Islet of Langerhans (tissue), 1 donor: ENCODE data around the gene USP30.

Experiments used
- FAIRE-seq: peaks from one replicate; lab custom pipeline; 2011; peaks lifted over from hg19 to GRCh38; lab: Jason Lieb, UNC

The USP30 gene

DNA sequence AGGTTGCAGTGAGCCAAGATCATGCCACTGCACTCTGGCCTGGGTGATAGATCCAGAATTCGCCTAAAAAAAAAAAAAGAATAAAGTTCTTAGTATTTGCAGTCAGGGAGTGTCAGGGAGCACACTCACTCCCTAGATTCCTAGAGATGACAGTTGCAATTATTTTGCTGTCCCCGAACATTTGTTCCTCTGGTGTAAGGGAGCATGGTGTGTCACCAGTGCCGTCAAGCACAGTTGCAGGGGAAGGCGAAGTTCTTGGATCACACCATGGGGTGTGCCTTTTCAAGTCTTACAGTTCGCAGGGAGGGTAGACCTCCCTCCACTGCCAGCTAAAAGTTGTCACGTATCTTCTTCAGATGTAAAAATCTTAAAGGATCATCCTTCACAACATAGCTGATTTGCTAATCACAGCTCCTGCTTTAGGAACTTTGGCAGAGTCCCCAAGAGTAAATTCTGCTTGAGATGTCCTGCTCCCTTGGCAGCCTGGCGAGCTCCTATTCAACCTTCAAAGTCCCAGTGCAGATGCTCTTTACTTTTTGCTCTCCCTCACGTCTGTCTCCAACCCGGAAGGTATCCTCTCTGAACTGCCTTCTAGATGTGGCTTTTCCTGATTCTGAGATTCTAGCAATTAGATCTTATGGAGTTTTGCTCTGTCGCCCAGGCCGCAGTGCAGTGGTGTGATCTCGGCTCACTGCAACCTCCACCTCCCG, 75.3 kb downstream of the USP30 start:
- no peak for FAIRE-seq

DNA sequence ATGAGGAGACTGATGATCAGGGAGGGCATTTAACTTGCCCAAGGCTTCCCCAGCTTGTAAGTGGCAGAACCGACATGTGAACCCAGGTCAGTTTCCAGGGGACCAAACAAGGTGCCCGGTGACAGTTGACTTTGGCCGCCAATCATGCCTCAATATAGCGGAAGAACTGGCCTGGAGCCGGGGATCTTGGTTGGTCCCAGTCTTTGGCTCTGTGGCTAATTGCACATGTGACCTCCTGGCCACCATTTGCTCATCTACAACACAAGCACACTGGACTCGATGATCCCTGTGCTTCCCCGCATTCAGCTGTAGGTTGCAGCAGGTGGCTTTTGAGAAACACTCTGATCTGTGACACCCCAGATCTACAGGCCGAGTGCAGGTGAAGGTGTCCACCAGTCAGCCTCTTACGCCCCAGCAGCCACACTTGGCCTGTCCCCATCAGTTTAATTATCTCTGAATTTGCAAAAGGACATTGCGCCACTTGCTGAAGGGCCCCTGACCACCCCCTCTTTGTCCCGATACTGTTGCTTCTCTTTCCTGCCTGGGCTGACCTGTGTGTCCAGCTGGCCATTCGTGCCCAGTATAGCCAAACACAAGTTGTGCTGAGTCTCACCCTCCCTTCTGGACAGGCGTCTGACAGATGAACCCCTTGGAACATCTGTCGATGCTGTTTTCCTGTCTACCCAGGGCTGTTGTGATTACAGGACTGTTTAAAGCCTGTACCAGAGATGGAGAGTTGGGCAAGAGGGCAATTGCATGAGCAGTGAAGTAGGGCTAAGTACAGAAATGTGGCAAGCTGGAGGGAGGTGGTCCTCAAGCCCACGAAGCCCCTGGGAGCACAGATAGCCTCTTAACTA, 78.1 kb downstream of the USP30 start:
- peak; percentile 5 for FAIRE-seq

GRCh38 chr12:109131154-109132050, 79.0 kb downstream of the USP30 start:
- peak; percentile 41 for FAIRE-seq

DNA sequence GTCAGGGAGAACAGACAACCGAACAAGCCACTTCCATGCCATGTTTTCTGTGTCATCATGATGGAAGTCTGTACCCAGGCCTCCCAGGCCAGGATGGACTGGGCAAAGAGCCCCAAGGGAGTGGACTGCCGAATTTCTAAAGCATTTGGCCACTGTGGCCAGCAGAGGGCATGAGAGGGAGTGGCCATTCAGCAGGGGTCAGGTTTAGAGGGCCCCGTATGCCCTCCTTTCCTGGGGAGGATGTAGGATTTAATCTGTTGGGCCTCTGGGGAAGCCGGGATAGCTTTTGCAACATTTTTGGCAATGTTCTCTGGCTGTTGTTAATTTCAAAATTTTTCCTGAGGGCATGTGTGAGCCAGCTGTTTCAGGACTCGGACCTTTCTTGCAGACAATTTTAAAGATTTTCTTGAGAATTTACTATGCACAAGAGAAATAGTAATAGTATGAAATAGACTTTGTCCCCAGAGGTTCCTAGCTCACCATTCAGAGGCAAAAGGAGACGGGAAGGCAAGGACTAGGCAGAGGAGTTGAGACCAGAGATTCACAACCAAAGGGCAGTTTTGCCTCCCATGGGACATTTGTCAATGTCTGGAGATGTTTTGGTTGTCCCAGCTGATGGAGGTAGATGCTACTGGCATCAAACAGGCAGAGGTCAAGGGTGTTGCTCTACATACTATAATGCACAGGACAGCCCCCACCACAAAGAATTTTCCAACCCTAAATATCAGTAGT, 82.0 kb downstream of the USP30 start:
- FAIRE-seq, result no peak

- FAIRE-seq, result no peak
Measured at GRCh38 chr12:109137055-109137454, 84.7 kb downstream of the USP30 start.
